Fibroblast of the aortic adventitia (primary cell): Measurements from ENCODE around the gene TMEM171. TPM values are rescaled to one million over a fixed set of nuclear protein-coding genes. Genes with fewer than 3 reads are reported as not detected.

Source experiments
- DNase-seq: peaks from one replicate; pipeline ENCODE4 v3.0.0-alpha.2; 2010; ENCODE audit warnings: low read depth
- H3K4me3 ChIP-seq: 2 replicates; pipeline ENCODE4 v1.5.1; 2011; ENCODE audit warnings: low read depth, mild to moderate bottlenecking, control low read depth, low read length, moderate library complexity
- total RNA-seq: library from RNA; depleted of rRNA; stranded (reverse); fragments of >200 nt; gene quantifications from 2 replicates; pipeline ENCODE4 v1.2.3, GENCODE V29; 2012; ENCODE audit warnings: low replicate concordance
- TF ChIP-seq, protein P1 (sequence below): IDR thresholded peaks from 2 replicates; pipeline ENCODE4 v1.5.1; 2011; ENCODE audit warnings: mild to moderate bottlenecking, low read length, control low read depth, inconsistent platforms; ENCODE audit not compliant: insufficient read depth

The TMEM171 gene, protein sequence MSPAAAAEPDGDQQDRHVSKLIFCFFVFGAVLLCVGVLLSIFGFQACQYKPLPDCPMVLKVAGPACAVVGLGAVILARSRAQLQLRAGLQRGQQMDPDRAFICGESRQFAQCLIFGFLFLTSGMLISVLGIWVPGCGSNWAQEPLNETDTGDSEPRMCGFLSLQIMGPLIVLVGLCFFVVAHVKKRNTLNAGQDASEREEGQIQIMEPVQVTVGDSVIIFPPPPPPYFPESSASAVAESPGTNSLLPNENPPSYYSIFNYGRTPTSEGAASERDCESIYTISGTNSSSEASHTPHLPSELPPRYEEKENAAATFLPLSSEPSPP
- 0.90 and 13.1 TPM in 2 replicates for total RNA-seq

- peak; percentile 45 for DNase-seq
- TF ChIP-seq, protein P1, sequence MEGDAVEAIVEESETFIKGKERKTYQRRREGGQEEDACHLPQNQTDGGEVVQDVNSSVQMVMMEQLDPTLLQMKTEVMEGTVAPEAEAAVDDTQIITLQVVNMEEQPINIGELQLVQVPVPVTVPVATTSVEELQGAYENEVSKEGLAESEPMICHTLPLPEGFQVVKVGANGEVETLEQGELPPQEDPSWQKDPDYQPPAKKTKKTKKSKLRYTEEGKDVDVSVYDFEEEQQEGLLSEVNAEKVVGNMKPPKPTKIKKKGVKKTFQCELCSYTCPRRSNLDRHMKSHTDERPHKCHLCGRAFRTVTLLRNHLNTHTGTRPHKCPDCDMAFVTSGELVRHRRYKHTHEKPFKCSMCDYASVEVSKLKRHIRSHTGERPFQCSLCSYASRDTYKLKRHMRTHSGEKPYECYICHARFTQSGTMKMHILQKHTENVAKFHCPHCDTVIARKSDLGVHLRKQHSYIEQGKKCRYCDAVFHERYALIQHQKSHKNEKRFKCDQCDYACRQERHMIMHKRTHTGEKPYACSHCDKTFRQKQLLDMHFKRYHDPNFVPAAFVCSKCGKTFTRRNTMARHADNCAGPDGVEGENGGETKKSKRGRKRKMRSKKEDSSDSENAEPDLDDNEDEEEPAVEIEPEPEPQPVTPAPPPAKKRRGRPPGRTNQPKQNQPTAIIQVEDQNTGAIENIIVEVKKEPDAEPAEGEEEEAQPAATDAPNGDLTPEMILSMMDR: no peak
- H3K4me3 ChIP-seq: peak within 1 kb of the TSS; percentile 75
Observed at GRCh38 chr5:73120222-73121118, at the start of gene TMEM171. TSS of gene TMEM171 (plus strand) at chr5:73120575. CDS start at chr5:73123374, 2,799 bp downstream.

GRCh38 chr5:73081093-73081492 is 39.3 kb upstream of the TMEM171 start:
- TF ChIP-seq, protein P1: no peak
- DNase-seq: no peak

GRCh38 chr5:73088026-73088425 is 32.3 kb upstream of the TMEM171 start:
- TF ChIP-seq, protein P1: no peak
- no peak for DNase-seq
- no peak overlapping the region for H3K4me3 ChIP-seq

More at GRCh38 chr5:73081093-73081492, 39.3 kb upstream of the TMEM171 start:
- no peak overlapping the region for H3K4me3 ChIP-seq

GRCh38 chr5:73093943-73094342 is 26.4 kb upstream of the TMEM171 start:
- DNase-seq: peak; percentile 63
- TF ChIP-seq, protein P1: no peak
- no peak overlapping the region for H3K4me3 ChIP-seq

- TF ChIP-seq, protein P1: no peak
- H3K4me3 ChIP-seq: no peak overlapping the region
- peak; percentile 2 for DNase-seq
Observed at GRCh38 chr5:73094415-73094814, 26.0 kb upstream of the TMEM171 start.

DNA sequence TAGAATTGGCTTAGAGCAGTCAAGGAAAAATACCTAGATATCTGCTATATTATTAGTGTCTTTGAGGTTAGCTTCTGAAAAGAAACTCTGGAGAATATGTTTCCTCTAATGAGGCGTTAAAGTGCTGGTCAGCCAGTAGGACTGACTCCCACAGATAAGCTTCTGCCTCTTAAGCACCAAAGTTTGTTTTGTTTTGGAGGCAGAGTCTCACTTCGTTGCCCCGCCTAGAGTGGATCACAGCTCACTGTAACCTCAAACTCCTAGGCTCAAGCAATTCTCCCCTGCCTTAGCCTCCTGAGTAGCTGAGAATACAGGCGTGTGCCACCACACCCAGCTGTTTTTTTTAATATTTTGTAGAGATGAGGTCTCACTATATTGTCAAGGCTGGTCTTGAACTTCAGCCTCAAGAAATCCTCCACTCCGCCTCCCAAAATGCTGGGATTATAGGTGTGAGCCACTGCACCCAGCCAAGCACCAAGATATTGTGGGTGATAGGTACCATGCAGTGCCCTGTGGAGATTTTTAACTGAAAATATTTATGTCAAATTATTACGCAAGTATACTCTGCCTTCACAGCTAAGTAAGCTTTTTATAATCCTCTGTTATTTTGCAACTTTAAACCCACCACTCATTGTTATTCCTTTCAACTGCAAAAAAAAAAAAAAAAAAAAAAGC is 24.7 kb upstream of the TMEM171 start:
- no peak for DNase-seq
- H3K4me3 ChIP-seq: no peak overlapping the region
- TF ChIP-seq, protein P1: no peak
